HEK293 (cell line): ENCODE data around the gene QSER1.

Source experiments
- AEBP2 ChIP-seq: fragments of 450-650 bp; formaldehyde crosslinking; IDR thresholded peaks from 2 replicates; pipeline ENCODE4 v1.5.1; 2016; ENCODE audit warnings: missing biosample characterization, missing genetic modification characterization, borderline replicate concordance
- KLF10 ChIP-seq: fragments of 450-650 bp; IDR thresholded peaks from 2 replicates; pipeline ENCODE4 v1.5.1; 2018; ENCODE audit warnings: missing biosample characterization, mild to moderate bottlenecking, missing genetic modification characterization
- MYNN ChIP-seq: fragments of 450-650 bp; formaldehyde crosslinking; IDR thresholded peaks from 2 replicates; pipeline ENCODE4 v1.5.1; 2016; ENCODE audit warnings: missing biosample characterization, missing genetic modification characterization, borderline replicate concordance
- OVOL3 ChIP-seq: fragments of 450-650 bp; formaldehyde crosslinking; IDR thresholded peaks from 2 replicates; pipeline ENCODE4 v1.5.1; 2016; ENCODE audit warnings: missing biosample characterization, missing genetic modification characterization
- PRDM2 ChIP-seq: fragments of 450-650 bp; formaldehyde crosslinking; IDR thresholded peaks from 2 replicates; pipeline ENCODE4 v1.5.1; 2016; ENCODE audit warnings: missing biosample characterization, missing genetic modification characterization, borderline replicate concordance
- REPIN1 ChIP-seq: fragments of 450-650 bp; formaldehyde crosslinking; IDR thresholded peaks from 2 replicates; pipeline ENCODE4 v1.5.1; 2017; ENCODE audit warnings: missing biosample characterization, missing genetic modification characterization, low read depth
- SETDB1 ChIP-seq: IDR thresholded peaks from one replicate; pipeline ENCODE4 v1.6.1; 2017; ENCODE audit warnings: mild to moderate bottlenecking, low read length, moderate library complexity, mixed read lengths; ENCODE audit not compliant: insufficient read length
- TCF7L2 ChIP-seq: IDR thresholded peaks from 2 replicates; pipeline ENCODE4 v1.6.1; 2011; ENCODE audit warnings: low read depth, mild to moderate bottlenecking, inconsistent platforms, low read length, moderate library complexity, borderline replicate concordance
- ZFP41 ChIP-seq: fragments of 450-650 bp; formaldehyde crosslinking; IDR thresholded peaks from 2 replicates; pipeline ENCODE4 v1.5.1; 2016; ENCODE audit warnings: missing biosample characterization, missing genetic modification characterization, borderline replicate concordance
- ZNF10 ChIP-seq: fragments of 450-650 bp; formaldehyde crosslinking; IDR thresholded peaks from 2 replicates; pipeline ENCODE4 v1.5.1; 2017; ENCODE audit warnings: missing biosample characterization, missing genetic modification characterization
- ZNF114 ChIP-seq: fragments of 450-650 bp; formaldehyde crosslinking; IDR thresholded peaks from 2 replicates; pipeline ENCODE4 v1.5.0; 2017; ENCODE audit warnings: missing biosample characterization, missing genetic modification characterization
- ZNF19 ChIP-seq: fragments of 450-650 bp; formaldehyde crosslinking; IDR thresholded peaks from 2 replicates; pipeline ENCODE4; 2016; ENCODE audit warnings: missing biosample characterization, missing genetic modification characterization, low read depth
- ZNF239 ChIP-seq: fragments of 450-650 bp; formaldehyde crosslinking; IDR thresholded peaks from 2 replicates; pipeline ENCODE4 v1.5.1; 2016; ENCODE audit warnings: missing biosample characterization, missing genetic modification characterization
- ZNF335 ChIP-seq: fragments of 450-650 bp; formaldehyde crosslinking; conservative IDR thresholded peaks from 2 replicates; pipeline ENCODE4 v1.5.1; 2016; ENCODE audit warnings: missing biosample characterization, missing genetic modification characterization
- ZNF366 ChIP-seq: fragments of 450-650 bp; formaldehyde crosslinking; conservative IDR thresholded peaks from 2 replicates; pipeline ENCODE4 v1.5.1; 2016; ENCODE audit warnings: missing biosample characterization, missing genetic modification characterization
- ZNF404 ChIP-seq: fragments of 450-650 bp; formaldehyde crosslinking; IDR thresholded peaks from 2 replicates; pipeline ENCODE4 v1.5.1; 2017; ENCODE audit warnings: missing biosample characterization, missing genetic modification characterization
- ZNF416 ChIP-seq: fragments of 450-650 bp; formaldehyde crosslinking; IDR thresholded peaks from 2 replicates; pipeline ENCODE4 v1.5.1; 2016; ENCODE audit warnings: missing biosample characterization, missing genetic modification characterization
- ZNF449 ChIP-seq: fragments of 450-650 bp; formaldehyde crosslinking; IDR thresholded peaks from 2 replicates; pipeline ENCODE4 v1.5.1; 2017; ENCODE audit warnings: missing biosample characterization, mild to moderate bottlenecking, missing genetic modification characterization, moderate library complexity
- ZNF514 ChIP-seq: fragments of 450-650 bp; formaldehyde crosslinking; IDR thresholded peaks from 2 replicates; pipeline ENCODE4 v1.5.1; 2016; ENCODE audit warnings: missing biosample characterization, missing genetic modification characterization
- ZNF544 ChIP-seq: fragments of 450-650 bp; formaldehyde crosslinking; IDR thresholded peaks from 2 replicates; pipeline ENCODE4 v1.5.0; 2017; ENCODE audit warnings: missing biosample characterization, missing genetic modification characterization
- ZNF549 ChIP-seq: fragments of 450-650 bp; IDR thresholded peaks from 2 replicates; pipeline ENCODE4 v1.5.1; 2018; ENCODE audit warnings: missing biosample characterization, missing genetic modification characterization, mild to moderate bottlenecking, inconsistent platforms, moderate library complexity
- ZNF561 ChIP-seq: fragments of 450-650 bp; IDR thresholded peaks from 2 replicates; pipeline ENCODE4 v1.5.1; 2018; ENCODE audit warnings: missing biosample characterization, missing genetic modification characterization, borderline replicate concordance
- ZSCAN4 ChIP-seq: fragments of 450-650 bp; formaldehyde crosslinking; IDR thresholded peaks from 2 replicates; pipeline ENCODE4 v1.5.1; 2017; ENCODE audit warnings: missing biosample characterization, missing genetic modification characterization

QSER1 gene

GRCh38 chr11:32891657-32892354, 805 bp upstream of the QSER1 start (continued):
- TF ChIP-seq TCF7L2 = peak; percentile 78
- TF ChIP-seq SETDB1 = no peak
- no peak for TF ChIP-seq ZNF404 (tag by site-specific recombination)
- TF ChIP-seq MYNN (tag by site-specific recombination) = no peak
- TF ChIP-seq ZNF114 = no peak
- TF ChIP-seq ZNF449 (tag by site-specific recombination) = peak; percentile 60; the same call in 1 of the 2 replicates
- no peak for TF ChIP-seq ZNF239 (tag by site-specific recombination)
- TF ChIP-seq REPIN1 (tag by site-specific recombination) = no peak
- TF ChIP-seq ZFP41 = no peak
- peak; percentile 86 for TF ChIP-seq KLF10 (tag by site-specific recombination)
- no peak for TF ChIP-seq ZNF19 (tag by site-specific recombination)
- TF ChIP-seq ZNF416 = no peak
- peak; percentile 77 for TF ChIP-seq ZNF10
- 0 out of 2 replicates have a peak, but pooled peaks have one; percentile 19 for TF ChIP-seq ZNF561 (tag by site-specific recombination)
- TF ChIP-seq ZNF514 (tag by site-specific recombination) = no peak
- TF ChIP-seq ZSCAN4 (tag by site-specific recombination) = peak; percentile 37; the same call in 1 of the 2 replicates
- no peak for TF ChIP-seq ZNF544
- peak; percentile 89 for TF ChIP-seq ZNF366
- 0 out of 2 replicates have a peak, but pooled peaks have one; percentile 35 for TF ChIP-seq AEBP2 (tag by site-specific recombination)
- no peak for TF ChIP-seq PRDM2 (tag by site-specific recombination)
- TF ChIP-seq ZNF335 (tag by site-specific recombination) = no peak; the same call in 1 of the 2 replicates
- no peak for TF ChIP-seq ZNF549 (tag by site-specific recombination)
- peak; percentile 95 for TF ChIP-seq OVOL3 (tag by site-specific recombination)
